ENCODE data around the gene BIRC2. TPM values are rescaled to one million over a fixed set of nuclear protein-coding genes. Genes with fewer than 3 reads are reported as not detected.

BIRC2 gene
- total RNA-seq, 1 experiment from 2014 or later: 32.6 TPM

- no peaks in the 10 kb centered on the region for H4K20me1 ChIP-seq (ENCODE audit: insufficient read depth)
- ChIA-PET RAD21 (ENCODE audit: low non-redundant PET in 1 of 2, low total read pairs in 2 of 2, uncharacterized antibody in 2 of 2, unreplicated experiment in 2 of 2) (no interaction called here), POLR2A (no interaction called here), CTCF (interaction anchor here (1.1 kb wide), 2 partner anchors 18 to 254 kb away, joined by 3 to 4 read pairs; no protein-coding TSS in a partner anchor)
- peaks cover 56% of the 10 kb centered on the region for H3K79me2 ChIP-seq (ENCODE audit: insufficient read depth, low read length)
- no peaks in the 10 kb centered on the region for H3K4me1 ChIP-seq (ENCODE audit: control insufficient read depth in 1 of 2, insufficient read depth in 2 of 2, low read length in 2 of 2)
- no peak overlapping the region for H3K9ac ChIP-seq (ENCODE audit: low read length)
- no peak for TF ChIP-seq SRF (IDR thresholded peaks at IDR 0.05; ENCODE audit: low read depth)
- TF ChIP-seq SIN3A (IDR thresholded peaks at IDR 0.05; ENCODE audit: low read depth): no peak
- no peak; the same call in 1 of the 2 replicates for TF ChIP-seq CBX3 (IDR thresholded peaks at IDR 0.05; ENCODE audit: low read depth)
- TF ChIP-seq CEBPB (IDR thresholded peaks at IDR 0.05; ENCODE audit: low read depth): no peak
- no peak for TF ChIP-seq REST (IDR thresholded peaks at IDR 0.05; ENCODE audit: low read depth)
- TF ChIP-seq EZH2 (IDR thresholded peaks at IDR 0.05): no peak
- TF ChIP-seq, protein P1, sequence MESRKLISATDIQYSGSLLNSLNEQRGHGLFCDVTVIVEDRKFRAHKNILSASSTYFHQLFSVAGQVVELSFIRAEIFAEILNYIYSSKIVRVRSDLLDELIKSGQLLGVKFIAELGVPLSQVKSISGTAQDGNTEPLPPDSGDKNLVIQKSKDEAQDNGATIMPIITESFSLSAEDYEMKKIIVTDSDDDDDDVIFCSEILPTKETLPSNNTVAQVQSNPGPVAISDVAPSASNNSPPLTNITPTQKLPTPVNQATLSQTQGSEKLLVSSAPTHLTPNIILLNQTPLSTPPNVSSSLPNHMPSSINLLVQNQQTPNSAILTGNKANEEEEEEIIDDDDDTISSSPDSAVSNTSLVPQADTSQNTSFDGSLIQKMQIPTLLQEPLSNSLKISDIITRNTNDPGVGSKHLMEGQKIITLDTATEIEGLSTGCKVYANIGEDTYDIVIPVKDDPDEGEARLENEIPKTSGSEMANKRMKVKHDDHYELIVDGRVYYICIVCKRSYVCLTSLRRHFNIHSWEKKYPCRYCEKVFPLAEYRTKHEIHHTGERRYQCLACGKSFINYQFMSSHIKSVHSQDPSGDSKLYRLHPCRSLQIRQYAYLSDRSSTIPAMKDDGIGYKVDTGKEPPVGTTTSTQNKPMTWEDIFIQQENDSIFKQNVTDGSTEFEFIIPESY (IDR thresholded peaks at IDR 0.05; ENCODE audit: extremely low read depth, insufficient replicate concordance, low read length): no peak
- TF ChIP-seq ZNF274 (IDR thresholded peaks at IDR 0.05; ENCODE audit: low read depth, low read length): no peak
- TF ChIP-seq POLR2A (IDR thresholded peaks at IDR 0.05; ENCODE audit: borderline replicate concordance, extremely low read depth, insufficient read depth, insufficient read length): no peak
- TF ChIP-seq RAD21 (IDR thresholded peaks at IDR 0.05; ENCODE audit: low read depth): no peak
- no peak for TF ChIP-seq MAX (IDR thresholded peaks at IDR 0.05)
- TF ChIP-seq EGR1 (IDR thresholded peaks at IDR 0.05; ENCODE audit: low read depth): no peak
- no peak for TF ChIP-seq SP1 (IDR thresholded peaks at IDR 0.05; ENCODE audit: low read depth)
- no peak for TF ChIP-seq POLR2AphosphoS5 (IDR thresholded peaks at IDR 0.05; ENCODE audit: low read depth, low read length)
- no peak for TF ChIP-seq ELF1 (IDR thresholded peaks at IDR 0.05; ENCODE audit: borderline replicate concordance, low read depth)
- TF ChIP-seq ATF3 (IDR thresholded peaks at IDR 0.05): no peak
- TF ChIP-seq FOSL1 (IDR thresholded peaks at IDR 0.05; ENCODE audit: low read depth): no peak
- TF ChIP-seq ZFX (IDR thresholded peaks at IDR 0.05): no peak
- no peak for TF ChIP-seq JUND (IDR thresholded peaks at IDR 0.05)
- H3K9me3 ChIP-seq (ENCODE audit: control insufficient read depth in 1 of 2, insufficient read depth in 1 of 2, low read depth in 1 of 2, low read length in 2 of 2): no peaks in the 10 kb centered on the region
- BruUV-seq (replicated peaks): no TSS peak
- no peak overlapping the region for H2AFZ ChIP-seq (ENCODE audit: low read depth, low read length, poor library complexity, severe bottlenecking)
- no peak overlapping the region for H3K27ac ChIP-seq (ENCODE audit: low read depth, low read length)
- H3K36me3 ChIP-seq (ENCODE audit: control insufficient read depth in 1 of 2, insufficient read depth in 2 of 2, low read length in 2 of 2): peaks cover 15 to 32% of the 10 kb centered on the region in 2 experiments
- H3K9me2 ChIP-seq (ENCODE audit: insufficient read depth): no peaks in the 10 kb centered on the region
- DNase-seq (ENCODE audit: low read depth, low spot score) (no peak), ATAC-seq (no peak)
- no peak overlapping the region for H3K4me3 ChIP-seq (replicated peaks in 1 of 2; ENCODE audit: low read depth in 1 of 2, low read length in 2 of 2)
- no peak overlapping the region for H3K4me2 ChIP-seq (ENCODE audit: low read length)
- intact Hi-C loops (cut with micrococcal nuclease): no loop called here
- H3K27me3 ChIP-seq (ENCODE audit: insufficient read depth, low read length): no peaks in the 10 kb centered on the region
Observed at GRCh38 chr11:102359372-102359771, 12.4 kb downstream of the BIRC2 start.

Data from HCT116 (cell line).